Measurements from ENCODE around the gene P3H1. TPM values are rescaled to one million over a fixed set of nuclear protein-coding genes. Genes with fewer than 3 reads are reported as not detected.

P3H1 gene
- total RNA-seq, 1 donor from 2014 or later: 86.0 TPM

- peak; percentile 61 for DNase-seq
- peak; percentile 58 for TF ChIP-seq CTCF (IDR thresholded peaks at IDR 0.05; ENCODE audit: partially characterized antibody, unreplicated experiment)
- no peak overlapping the region for H3K27ac Mint-ChIP-seq (ENCODE audit: unreplicated experiment)
- peaks cover 4% of the 10 kb centered on the region for H3K4me1 Mint-ChIP-seq (ENCODE audit: low read depth, unreplicated experiment)
- H3K4me3 Mint-ChIP-seq (ENCODE audit: unreplicated experiment): no peak overlapping the region
- peaks cover 3% of the 10 kb centered on the region for H3K9me3 Mint-ChIP-seq (ENCODE audit: unreplicated experiment)
- H3K27me3 Mint-ChIP-seq (ENCODE audit: unreplicated experiment): peaks cover 6% of the 10 kb centered on the region
- H3K36me3 Mint-ChIP-seq (ENCODE audit: unreplicated experiment): no peaks in the 10 kb centered on the region
Observed at GRCh38 chr1:42765832-42766740, 742 bp downstream of the P3H1 start.

- TF ChIP-seq CTCF (IDR thresholded peaks at IDR 0.05; ENCODE audit: partially characterized antibody, unreplicated experiment): no peak
- Mint-ChIP-seq H3K4me1 (ENCODE audit: low read depth, unreplicated experiment) (peaks cover 4% of the 10 kb centered on the region), H3K27ac (ENCODE audit: unreplicated experiment) (no peak overlapping the region), H3K4me3 (ENCODE audit: unreplicated experiment) (no peak overlapping the region), H3K27me3 (ENCODE audit: unreplicated experiment) (peaks cover 4% of the 10 kb centered on the region), H3K9me3 (ENCODE audit: unreplicated experiment) (no peaks in the 10 kb centered on the region), H3K36me3 (ENCODE audit: unreplicated experiment) (no peaks in the 10 kb centered on the region)
- DNase-seq: no peak
Observed at GRCh38 chr1:42765269-42765668, 1.6 kb downstream of the P3H1 start.

- H3K9me3 Mint-ChIP-seq (ENCODE audit: unreplicated experiment): no peaks in the 10 kb centered on the region
- H3K4me1 Mint-ChIP-seq (ENCODE audit: low read depth, unreplicated experiment): peaks cover 12% of the 10 kb centered on the region
- H3K4me3 Mint-ChIP-seq (ENCODE audit: unreplicated experiment): no peak overlapping the region
- no peak for TF ChIP-seq CTCF (IDR thresholded peaks at IDR 0.05; ENCODE audit: partially characterized antibody, unreplicated experiment)
- no peak overlapping the region for H3K27ac Mint-ChIP-seq (ENCODE audit: unreplicated experiment)
- H3K36me3 Mint-ChIP-seq (ENCODE audit: unreplicated experiment): no peaks in the 10 kb centered on the region
- peaks cover 6% of the 10 kb centered on the region for H3K27me3 Mint-ChIP-seq (ENCODE audit: unreplicated experiment)
- DNase-seq: no peak
Observed at GRCh38 chr1:42762269-42762668, 4.6 kb downstream of the P3H1 start.

- H3K36me3 Mint-ChIP-seq (ENCODE audit: unreplicated experiment): no peaks in the 10 kb centered on the region
- TF ChIP-seq CTCF (IDR thresholded peaks at IDR 0.05; ENCODE audit: partially characterized antibody, unreplicated experiment): no peak
- H3K4me1 Mint-ChIP-seq (ENCODE audit: low read depth, unreplicated experiment): peaks cover 19% of the 10 kb centered on the region
- peaks cover 3% of the 10 kb centered on the region for H3K9me3 Mint-ChIP-seq (ENCODE audit: unreplicated experiment)
- no peak overlapping the region for H3K4me3 Mint-ChIP-seq (ENCODE audit: unreplicated experiment)
- DNase-seq: no peak
- peaks cover 4% of the 10 kb centered on the region for H3K27me3 Mint-ChIP-seq (ENCODE audit: unreplicated experiment)
- no peak overlapping the region for H3K27ac Mint-ChIP-seq (ENCODE audit: unreplicated experiment)
Observed at GRCh38 chr1:42761567-42761966, 5.3 kb downstream of the P3H1 start.

GRCh38 chr1:42759114-42759513 lies 7.7 kb downstream of the P3H1 start:
- Mint-ChIP-seq H3K27ac (ENCODE audit: unreplicated experiment) (peak overlapping the region; percentile 78), H3K27me3 (ENCODE audit: unreplicated experiment) (peaks cover 6% of the 10 kb centered on the region), H3K4me1 (ENCODE audit: low read depth, unreplicated experiment) (peaks cover 19% of the 10 kb centered on the region), H3K4me3 (ENCODE audit: unreplicated experiment) (no peak overlapping the region), H3K9me3 (ENCODE audit: unreplicated experiment) (peaks cover 3% of the 10 kb centered on the region), H3K36me3 (ENCODE audit: unreplicated experiment) (peaks cover 7% of the 10 kb centered on the region)
- TF ChIP-seq CTCF (IDR thresholded peaks at IDR 0.05; ENCODE audit: partially characterized antibody, unreplicated experiment): no peak
- DNase-seq: no peak
